ENCODE data around the gene KIF6.

The KIF6 gene

DNA sequence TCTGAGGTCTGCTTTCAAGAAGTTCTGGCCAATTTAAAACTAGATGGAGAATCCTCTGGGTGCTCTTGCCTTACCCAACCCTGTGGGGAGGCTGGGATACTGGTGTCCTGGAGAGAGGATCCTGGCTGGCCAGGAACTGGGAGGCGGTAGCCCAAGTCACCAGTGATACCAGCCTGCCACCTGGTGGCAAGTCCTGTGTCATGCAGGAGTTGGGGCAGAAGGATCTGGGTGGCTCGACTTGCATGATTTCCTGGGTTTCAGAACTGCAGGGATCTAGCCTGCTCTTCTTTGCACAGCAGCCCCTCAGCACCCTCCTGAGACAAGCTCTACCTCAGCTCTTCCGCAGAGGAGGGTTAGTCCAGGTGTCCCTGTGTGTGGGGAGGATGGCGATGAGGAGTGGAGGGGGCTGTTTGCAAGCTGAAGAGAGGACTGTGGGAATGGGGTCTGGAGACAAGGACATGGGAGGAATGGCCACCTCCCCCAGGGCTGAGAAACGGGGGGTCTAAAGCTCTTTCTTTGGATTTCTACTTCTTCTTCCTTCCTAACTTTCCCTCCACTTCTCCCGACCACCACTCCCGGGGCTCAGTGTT lies 415.2 kb downstream of the KIF6 start:
- Histone ChIP-seq H4K20me1 (peaks cover 0 to 36% (median 14%) of the 10 kb centered on the region in 11 experiments; a peak in 12 of 22 replicates), H3K27ac (peak overlapping the region in 3 of 11 experiments; percentile 13 to 31 (median 28); a peak in 2 of 22 replicates), H3K4me3 (no peak overlapping the region), H3K27me3 (peaks cover 34 to 40% (median 36%) of the 10 kb centered on the region in 11 experiments), H3K4me1 (peaks cover 24 to 50% (median 35%) of the 10 kb centered on the region in 10 experiments), H3K9me3 (replicated peaks in 1 of 11) (no peaks in the 10 kb centered on the region), H3K9ac (0 out of 22 replicates have a peak overlapping the region, but pooled peaks of 1 of the 11 experiments have one; percentile 15), H3K36me3 (no peaks in the 10 kb centered on the region), H3K4me2 (peak overlapping the region in 10 of 11 experiments; percentile 2 to 84 (median 80); a peak in 18 of 22 replicates)
- TF ChIP-seq Cebpa-rat (IDR thresholded peaks at IDR 0.05): no peak

GRCh38 chr6:39307462-39307861 lies 417.7 kb downstream of the KIF6 start:
- no peak for TF ChIP-seq Cebpa-rat (IDR thresholded peaks at IDR 0.05)
- Histone ChIP-seq H3K4me3 (no peak overlapping the region), H3K9me3 (replicated peaks in 1 of 11) (no peaks in the 10 kb centered on the region), H3K4me1 (peaks cover 5 to 36% (median 17%) of the 10 kb centered on the region in 10 experiments; a peak in 18 of 20 replicates), H3K36me3 (no peaks in the 10 kb centered on the region), H3K27me3 (peaks cover 9 to 14% (median 12%) of the 10 kb centered on the region in 11 experiments), H3K4me2 (no peak overlapping the region), H4K20me1 (peaks cover 0 to 19% (median 0%) of the 10 kb centered on the region in 11 experiments; a peak in 6 of 22 replicates), H3K27ac (no peak overlapping the region), H3K9ac (no peak overlapping the region)

DNA sequence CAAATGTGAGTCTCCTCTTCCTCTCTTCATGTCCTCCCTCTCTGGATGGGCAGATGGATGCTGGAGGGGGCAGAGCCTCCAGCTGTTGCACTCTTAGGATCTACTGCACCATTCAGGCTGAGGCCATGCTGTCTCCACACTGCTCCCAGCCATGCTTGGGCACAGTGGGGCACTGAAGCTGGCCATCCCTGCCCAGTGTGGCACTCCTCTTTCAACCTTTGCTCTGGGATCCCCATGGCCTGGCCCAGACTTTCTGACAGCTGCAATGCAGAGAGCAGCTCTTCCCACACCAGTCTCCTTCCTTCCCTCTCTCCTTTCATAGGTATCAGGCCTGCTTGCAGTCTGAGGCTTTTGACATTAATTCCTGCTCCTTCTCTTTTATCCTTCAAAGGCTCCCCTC lies 420.3 kb downstream of the KIF6 start:
- peaks cover 0 to 21% (median 5%) of the 10 kb centered on the region in 10 experiments; a peak in 14 of 20 replicates for H3K4me1 ChIP-seq
- H3K27me3 ChIP-seq: no peaks in the 10 kb centered on the region
- H3K9me3 ChIP-seq (replicated peaks in 1 of 11): no peaks in the 10 kb centered on the region
- peaks cover 0 to 8% (median 0%) of the 10 kb centered on the region in 11 experiments; a peak in 1 of 22 replicates for H4K20me1 ChIP-seq
- no peaks in the 10 kb centered on the region for H3K36me3 ChIP-seq
- no peak for TF ChIP-seq Cebpa-rat (IDR thresholded peaks at IDR 0.05)
- H3K4me3 ChIP-seq: no peak overlapping the region
- no peak overlapping the region for H3K27ac ChIP-seq
- no peak overlapping the region for H3K4me2 ChIP-seq
- no peak overlapping the region for H3K9ac ChIP-seq

GRCh38 chr6:39303425-39304153 lies 421.6 kb downstream of the KIF6 start:
- Histone ChIP-seq H3K27me3 (no peaks in the 10 kb centered on the region), H4K20me1 (peaks cover 0 to 8% (median 0%) of the 10 kb centered on the region in 11 experiments; a peak in 1 of 22 replicates), H3K4me3 (no peak overlapping the region), H3K9me3 (replicated peaks in 1 of 11) (no peaks in the 10 kb centered on the region), H3K9ac (no peak overlapping the region), H3K27ac (no peak overlapping the region), H3K36me3 (no peaks in the 10 kb centered on the region), H3K4me2 (peak overlapping the region in 2 of 11 experiments; percentile 36 to 63; a peak in 2 of 22 replicates), H3K4me1 (peaks cover 0 to 15% (median 0%) of the 10 kb centered on the region in 10 experiments; a peak in 5 of 20 replicates)
- TF ChIP-seq Cebpa-rat (IDR thresholded peaks at IDR 0.05): no peak

DNA sequence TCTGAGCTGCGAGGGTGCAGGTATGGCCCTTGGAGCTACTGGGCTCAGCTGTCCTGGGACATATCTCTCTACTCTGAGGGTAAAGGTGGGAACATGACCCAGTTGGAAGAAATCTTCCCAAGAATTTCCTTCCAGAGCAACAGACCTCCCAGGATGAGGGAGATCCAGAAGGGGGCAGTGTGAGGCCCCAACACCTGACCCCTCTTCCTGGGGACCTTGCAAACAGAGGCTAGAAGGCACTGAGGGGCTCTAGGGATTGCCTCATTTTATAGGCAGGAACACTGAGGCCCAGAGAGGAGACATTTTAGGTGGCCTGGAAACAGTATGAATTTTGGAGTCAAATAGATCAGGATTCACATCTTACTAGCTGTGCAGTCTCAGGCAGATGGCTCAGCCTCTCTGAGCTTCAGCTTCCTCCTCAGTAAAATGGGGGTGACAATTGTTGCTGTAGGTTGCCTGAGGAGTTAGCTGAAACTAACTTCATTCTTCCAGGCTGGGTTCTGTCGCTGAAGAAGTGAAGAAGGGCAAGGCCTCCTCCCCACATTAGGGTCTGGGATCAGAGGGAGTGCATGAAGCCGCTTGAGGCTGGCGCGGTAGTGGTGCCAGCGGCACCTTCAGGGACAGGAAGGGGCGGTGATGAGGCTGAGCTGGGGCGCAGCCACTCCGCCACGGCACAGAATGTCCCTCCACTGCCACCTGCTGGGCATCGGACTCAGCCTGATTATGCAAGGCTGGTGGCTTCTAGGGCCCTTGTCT lies 422.4 kb downstream of the KIF6 start:
- no peak overlapping the region for H3K27ac ChIP-seq
- peaks cover 0 to 15% (median 0%) of the 10 kb centered on the region in 10 experiments; a peak in 5 of 20 replicates for H3K4me1 ChIP-seq
- no peak overlapping the region; a peak in 1 of 20 replicates for H3K4me3 ChIP-seq
- no peak overlapping the region for H3K9ac ChIP-seq
- TF ChIP-seq Cebpa-rat (IDR thresholded peaks at IDR 0.05): no peak
- H3K9me3 ChIP-seq (replicated peaks in 1 of 11): no peaks in the 10 kb centered on the region
- H3K36me3 ChIP-seq: no peaks in the 10 kb centered on the region
- peak overlapping the region in 10 of 11 experiments; percentile 32 to 70 (median 58); a peak in 18 of 22 replicates for H3K4me2 ChIP-seq
- H4K20me1 ChIP-seq: peaks cover 0 to 8% (median 0%) of the 10 kb centered on the region in 11 experiments; a peak in 1 of 22 replicates
- H3K27me3 ChIP-seq: no peaks in the 10 kb centered on the region

- Histone ChIP-seq H3K4me2 (no peak overlapping the region), H3K9ac (no peak overlapping the region), H3K27ac (no peak overlapping the region), H3K27me3 (no peaks in the 10 kb centered on the region), H3K9me3 (replicated peaks in 1 of 11) (no peaks in the 10 kb centered on the region), H4K20me1 (peaks cover 0 to 8% (median 0%) of the 10 kb centered on the region in 11 experiments; a peak in 1 of 22 replicates), H3K36me3 (no peaks in the 10 kb centered on the region), H3K4me3 (no peak overlapping the region), H3K4me1 (peaks cover 0 to 12% (median 0%) of the 10 kb centered on the region in 10 experiments; a peak in 5 of 20 replicates)
- no peak for TF ChIP-seq Cebpa-rat (IDR thresholded peaks at IDR 0.05)
These were observed 423.2 kb downstream of the KIF6 start for GRCh38 chr6:39302011-39302410.

GRCh38 chr6:39301606-39302005 lies 423.6 kb downstream of the KIF6 start:
- Histone ChIP-seq H3K4me2 (no peak overlapping the region), H3K27me3 (no peaks in the 10 kb centered on the region), H3K9me3 (replicated peaks in 1 of 11) (no peaks in the 10 kb centered on the region), H3K4me1 (peaks cover 0 to 8% (median 0%) of the 10 kb centered on the region in 10 experiments; a peak in 5 of 20 replicates), H4K20me1 (peaks cover 0 to 8% (median 0%) of the 10 kb centered on the region in 11 experiments; a peak in 1 of 22 replicates), H3K9ac (no peak overlapping the region), H3K36me3 (no peaks in the 10 kb centered on the region), H3K27ac (no peak overlapping the region), H3K4me3 (no peak overlapping the region)
- no peak for TF ChIP-seq Cebpa-rat (IDR thresholded peaks at IDR 0.05)

DNA sequence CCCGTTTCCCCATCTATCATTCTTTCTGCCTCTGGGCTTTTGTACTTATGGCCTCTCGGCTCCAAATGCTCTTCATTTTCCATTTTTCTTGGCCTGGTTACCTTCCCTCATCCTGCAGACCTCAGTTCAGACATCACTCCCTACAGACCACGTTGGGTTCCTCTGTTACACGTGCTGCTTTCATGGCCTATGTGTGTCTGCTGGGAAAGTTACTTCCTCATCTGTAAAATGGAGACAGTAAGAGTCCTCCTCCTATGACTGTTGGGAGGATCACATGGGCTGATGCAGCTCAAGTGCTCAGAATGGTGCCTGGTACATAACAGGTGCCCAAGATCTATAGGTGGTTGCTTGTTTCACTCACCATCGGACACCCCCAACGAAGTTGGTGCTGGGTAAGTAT lies 424.5 kb downstream of the KIF6 start:
- Histone ChIP-seq H3K4me2 (no peak overlapping the region), H4K20me1 (peaks cover 0 to 8% (median 0%) of the 10 kb centered on the region in 11 experiments; a peak in 1 of 22 replicates), H3K27me3 (no peaks in the 10 kb centered on the region), H3K4me3 (no peak overlapping the region), H3K9ac (no peak overlapping the region), H3K9me3 (replicated peaks in 1 of 11) (no peaks in the 10 kb centered on the region), H3K36me3 (no peaks in the 10 kb centered on the region), H3K27ac (no peak overlapping the region), H3K4me1 (peaks cover 0 to 5% (median 2%) of the 10 kb centered on the region in 10 experiments; a peak in 12 of 20 replicates)
- no peak for TF ChIP-seq Cebpa-rat (IDR thresholded peaks at IDR 0.05)

All from BLaER1 treated with 17β-estradiol and CSF1 and Interleukin-3, amounts not matched to agents 10 nM and 100 nM (cell line).